ENCODE results near the gene ARF6.
"Not testable (repeated sequence)": the region's sequence is repeated elsewhere in the genome, so short reads cannot be mapped to it uniquely, and the experiment has no call there.

The ARF6 gene

GRCh38 chr14:49893309-49894213 is 679 bp downstream of the ARF6 start:
- DNase-seq (ENCODE audit: low read depth, low spot score) = no peak
- H3K9me3 ChIP-seq (ENCODE audit: insufficient read depth, low read length) = no peaks in the 10 kb centered on the region
- no peak for TF ChIP-seq YY1 (IDR thresholded peaks at IDR 0.05; ENCODE audit: insufficient read depth, insufficient read length)
- no peak for TF ChIP-seq ZNF274 (IDR thresholded peaks at IDR 0.05; ENCODE audit: low read depth, low read length)
- no peak for TF ChIP-seq SUZ12 (IDR thresholded peaks at IDR 0.05; ENCODE audit: extremely low read depth, insufficient read depth, insufficient read length)
- no peaks in the 10 kb centered on the region for H3K4me1 ChIP-seq (ENCODE audit: insufficient read depth, insufficient read length)
- peaks cover 30% of the 10 kb centered on the region for H3K36me3 ChIP-seq (ENCODE audit: insufficient read depth, insufficient read length, low read length)
- H3K9ac ChIP-seq (ENCODE audit: insufficient read length, low read depth) = peak overlapping the region; percentile 98
- peak overlapping the region; percentile 65 for H3K4me3 ChIP-seq (ENCODE audit: insufficient read length, low read depth)
- H3K27me3 ChIP-seq (ENCODE audit: insufficient read depth, insufficient read length) = no peaks in the 10 kb centered on the region

- H3K9me3 ChIP-seq (ENCODE audit: insufficient read depth, low read length); H3K4me1 ChIP-seq (ENCODE audit: insufficient read depth, insufficient read length): not testable (repeated sequence)
- H3K36me3 ChIP-seq (ENCODE audit: insufficient read depth, insufficient read length, low read length) = peaks cover 30% of the 10 kb centered on the region
Measured at GRCh38 chr14:49894214-49895107, 1.6 kb downstream of the ARF6 start.

GRCh38 chr14:49895480-49895879 is 2.6 kb downstream of the ARF6 start:
- peaks cover 30% of the 10 kb centered on the region for H3K36me3 ChIP-seq (ENCODE audit: insufficient read depth, insufficient read length, low read length)
- no peaks in the 10 kb centered on the region for H3K9me3 ChIP-seq (ENCODE audit: insufficient read depth, low read length)
- peak overlapping the region; percentile 65 for H3K4me3 ChIP-seq (ENCODE audit: insufficient read length, low read depth)
- H3K9ac ChIP-seq (ENCODE audit: insufficient read length, low read depth) = no peak overlapping the region
- H3K4me1 ChIP-seq (ENCODE audit: insufficient read depth, insufficient read length) = no peaks in the 10 kb centered on the region
- DNase-seq (ENCODE audit: low read depth, low spot score) = no peak
- H3K27me3 ChIP-seq (ENCODE audit: insufficient read depth, insufficient read length) = no peaks in the 10 kb centered on the region
- TF ChIP-seq ZNF274 (IDR thresholded peaks at IDR 0.05; ENCODE audit: low read depth, low read length) = no peak
- TF ChIP-seq SUZ12 (IDR thresholded peaks at IDR 0.05; ENCODE audit: extremely low read depth, insufficient read depth, insufficient read length) = no peak
- no peak for TF ChIP-seq YY1 (IDR thresholded peaks at IDR 0.05; ENCODE audit: insufficient read depth, insufficient read length)

More at GRCh38 chr14:49894214-49895107, 1.6 kb downstream of the ARF6 start:
- Histone ChIP-seq H3K9ac (ENCODE audit: insufficient read length, low read depth) (peak overlapping the region; percentile 98), H3K4me3 (ENCODE audit: insufficient read length, low read depth) (peak overlapping the region; percentile 65)
- not testable (repeated sequence) for H3K27me3 ChIP-seq (ENCODE audit: insufficient read depth, insufficient read length); DNase-seq (ENCODE audit: low read depth, low spot score)

GRCh38 chr14:49896272-49896671 is 3.4 kb downstream of the ARF6 start:
- Histone ChIP-seq H3K36me3 (ENCODE audit: insufficient read depth, insufficient read length, low read length) (peaks cover 30% of the 10 kb centered on the region), H3K4me3 (ENCODE audit: insufficient read length, low read depth) (peak overlapping the region; percentile 8)
- H3K9me3 ChIP-seq (ENCODE audit: insufficient read depth, low read length); H3K4me1 ChIP-seq (ENCODE audit: insufficient read depth, insufficient read length); H3K27me3 ChIP-seq (ENCODE audit: insufficient read depth, insufficient read length); H3K9ac ChIP-seq (ENCODE audit: insufficient read length, low read depth); DNase-seq (ENCODE audit: low read depth, low spot score): not testable (repeated sequence)

- no peaks in the 10 kb centered on the region for H3K9me3 ChIP-seq (ENCODE audit: insufficient read depth, low read length)
- DNase-seq (ENCODE audit: low read depth, low spot score) = no peak
- no peaks in the 10 kb centered on the region for H3K27me3 ChIP-seq (ENCODE audit: insufficient read depth, insufficient read length)
- H3K36me3 ChIP-seq (ENCODE audit: insufficient read depth, insufficient read length, low read length) = peaks cover 30% of the 10 kb centered on the region
- H3K4me3 ChIP-seq (ENCODE audit: insufficient read length, low read depth) = no peak overlapping the region
- peak overlapping the region; percentile 42 for H3K9ac ChIP-seq (ENCODE audit: insufficient read length, low read depth)
- no peaks in the 10 kb centered on the region for H3K4me1 ChIP-seq (ENCODE audit: insufficient read depth, insufficient read length)
- no peak for TF ChIP-seq SUZ12 (IDR thresholded peaks at IDR 0.05; ENCODE audit: extremely low read depth, insufficient read depth, insufficient read length)
- no peak for TF ChIP-seq YY1 (IDR thresholded peaks at IDR 0.05; ENCODE audit: insufficient read depth, insufficient read length)
- no peak for TF ChIP-seq ZNF274 (IDR thresholded peaks at IDR 0.05; ENCODE audit: low read depth, low read length)
Measured at GRCh38 chr14:49896966-49897365, 4.1 kb downstream of the ARF6 start.

GRCh38 chr14:49897414-49897813 is 4.5 kb downstream of the ARF6 start:
- Histone ChIP-seq H3K9me3 (ENCODE audit: insufficient read depth, low read length) (no peaks in the 10 kb centered on the region), H3K27me3 (ENCODE audit: insufficient read depth, insufficient read length) (no peaks in the 10 kb centered on the region), H3K4me3 (ENCODE audit: insufficient read length, low read depth) (no peak overlapping the region), H3K4me1 (ENCODE audit: insufficient read depth, insufficient read length) (no peaks in the 10 kb centered on the region), H3K36me3 (ENCODE audit: insufficient read depth, insufficient read length, low read length) (peaks cover 30% of the 10 kb centered on the region), H3K9ac (ENCODE audit: insufficient read length, low read depth) (no peak overlapping the region)
- no peak for DNase-seq (ENCODE audit: low read depth, low spot score)
- no peak for TF ChIP-seq SUZ12 (IDR thresholded peaks at IDR 0.05; ENCODE audit: extremely low read depth, insufficient read depth, insufficient read length)
- TF ChIP-seq ZNF274 (IDR thresholded peaks at IDR 0.05; ENCODE audit: low read depth, low read length) = no peak
- no peak for TF ChIP-seq YY1 (IDR thresholded peaks at IDR 0.05; ENCODE audit: insufficient read depth, insufficient read length)

- Histone ChIP-seq H3K4me1 (ENCODE audit: insufficient read depth, insufficient read length) (no peaks in the 10 kb centered on the region), H3K9me3 (ENCODE audit: insufficient read depth, low read length) (no peaks in the 10 kb centered on the region), H3K27me3 (ENCODE audit: insufficient read depth, insufficient read length) (no peaks in the 10 kb centered on the region), H3K4me3 (ENCODE audit: insufficient read length, low read depth) (no peak overlapping the region), H3K36me3 (ENCODE audit: insufficient read depth, insufficient read length, low read length) (peaks cover 30% of the 10 kb centered on the region), H3K9ac (ENCODE audit: insufficient read length, low read depth) (no peak overlapping the region)
- DNase-seq (ENCODE audit: low read depth, low spot score) = no peak
- TF ChIP-seq YY1 (IDR thresholded peaks at IDR 0.05; ENCODE audit: insufficient read depth, insufficient read length) = no peak
- TF ChIP-seq ZNF274 (IDR thresholded peaks at IDR 0.05; ENCODE audit: low read depth, low read length) = no peak
- TF ChIP-seq SUZ12 (IDR thresholded peaks at IDR 0.05; ENCODE audit: extremely low read depth, insufficient read depth, insufficient read length) = no peak
Measured at GRCh38 chr14:49897965-49898364, 5.1 kb downstream of the ARF6 start.

Measured in NT2/D1 (cell line).